Ectodermal cell (in vitro differentiated cells): ENCODE results near the gene ANAPC5.
"Not testable (repeated sequence)": the region's sequence is repeated elsewhere in the genome, so short reads cannot be mapped to it uniquely, and the experiment has no call there.

Source experiments
- H3K27ac ChIP-seq: 2 replicates; pipeline ENCODE4 v1.7.0; 2013; ENCODE audit warnings: mild to moderate bottlenecking, low read depth, low read length; ENCODE audit not compliant: insufficient read depth, poor library complexity, severe bottlenecking
- H3K27me3 ChIP-seq: 2 replicates; pipeline ENCODE4 v1.7.0; 2013; ENCODE audit warnings: mild to moderate bottlenecking, low read length; ENCODE audit not compliant: insufficient read depth, control insufficient read depth, poor library complexity, severe bottlenecking
- H3K36me3 ChIP-seq: one replicate; pipeline ENCODE4 v1.7.0; 2013; ENCODE audit warnings: low read length; ENCODE audit not compliant: control insufficient read depth, insufficient read depth
- H3K4me1 ChIP-seq: one replicate; pipeline ENCODE4 v1.7.0; 2013; ENCODE audit warnings: low read length; ENCODE audit not compliant: control insufficient read depth, insufficient read depth
- H3K4me3 ChIP-seq: 2 replicates; pipeline ENCODE4 v1.7.0; 2013; ENCODE audit warnings: low read depth, low read length, control low read depth; ENCODE audit not compliant: insufficient read depth
- H3K9me3 ChIP-seq: 2 replicates; pipeline ENCODE4 v1.7.0; 2013; ENCODE audit warnings: mild to moderate bottlenecking, low read length, moderate library complexity; ENCODE audit not compliant: control insufficient read depth
- WGBS, 2 experiments: methylation state at CpG; one replicate each; pipeline ENCODE4 v1.1.7; 2013; ENCODE audit warnings: missing lambda C conversion rate in 2 of 2; 5-methylcytosine and 5-hydroxymethylcytosine counted together

Gene ANAPC5

DNA sequence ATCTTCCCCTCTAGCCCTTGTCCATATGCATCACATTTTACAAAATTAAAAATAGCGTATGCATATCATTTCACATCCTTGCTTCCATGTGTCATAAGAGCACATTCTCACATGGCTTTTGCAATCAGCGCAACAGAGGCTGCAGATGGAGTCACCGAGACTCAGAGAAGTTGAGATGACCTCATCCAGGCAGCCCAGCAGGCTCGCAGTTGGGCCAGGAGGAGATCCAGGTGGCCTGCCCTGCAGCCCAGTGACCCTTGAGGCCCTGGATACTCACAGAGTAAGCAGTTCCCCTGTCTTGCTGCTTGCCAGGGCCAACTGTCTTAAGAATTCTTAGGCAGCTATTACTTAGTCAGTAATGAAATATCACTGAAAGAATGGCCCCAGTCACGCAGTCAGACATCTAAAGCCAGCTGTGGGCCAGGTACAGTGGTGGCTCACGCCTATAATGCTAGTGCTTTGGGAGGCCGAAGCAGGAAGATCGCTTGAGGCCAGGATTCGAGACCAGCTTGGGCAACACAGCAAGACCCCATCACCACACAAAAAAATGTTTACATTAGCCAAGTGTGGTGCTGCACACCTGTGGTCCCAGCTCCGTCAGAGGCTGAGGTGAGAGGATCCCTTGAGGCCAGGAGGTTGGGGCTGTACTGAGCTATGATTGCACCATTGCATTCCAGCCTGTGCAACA lies 64.8 kb downstream of the ANAPC5 start:
- 92 to 93% methylated on average over 10 of the region's 10 CpGs for WGBS, 2 experiments
- H3K4me1 ChIP-seq, result no peaks in the 10 kb centered on the region
- no peak overlapping the region for H3K27ac ChIP-seq
- H3K9me3 ChIP-seq, result no peaks in the 10 kb centered on the region
- no peak overlapping the region for H3K4me3 ChIP-seq
- H3K27me3 ChIP-seq, result no peaks in the 10 kb centered on the region
- no peaks in the 10 kb centered on the region for H3K36me3 ChIP-seq

DNA sequence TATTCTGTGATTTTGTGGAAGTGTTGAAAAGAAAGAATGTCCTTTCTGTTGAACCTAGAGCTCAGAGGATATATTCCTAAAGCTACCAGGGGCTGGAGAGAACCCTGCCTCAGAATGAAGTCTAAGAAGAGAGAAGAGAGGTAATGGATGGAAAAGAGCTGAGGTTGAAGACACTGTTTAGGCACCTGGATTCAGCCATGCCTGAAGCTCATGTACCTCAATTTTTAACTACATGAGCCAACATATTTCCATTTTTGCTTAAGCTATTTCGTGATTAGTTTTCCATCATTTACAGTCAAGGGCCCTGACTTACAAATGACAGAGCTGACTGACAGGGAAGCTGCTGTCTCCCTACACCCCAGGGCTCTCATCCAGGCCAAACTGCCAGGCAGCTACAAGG lies 66.4 kb downstream of the ANAPC5 start:
- no peak overlapping the region for H3K4me3 ChIP-seq
- H3K9me3 ChIP-seq, result no peaks in the 10 kb centered on the region
- H3K27ac ChIP-seq, result no peak overlapping the region
- no peaks in the 10 kb centered on the region for H3K36me3 ChIP-seq
- WGBS, 2 experiments, result 94 to 96% methylated on average over 1 of the region's 1 CpG
- no peaks in the 10 kb centered on the region for H3K4me1 ChIP-seq
- no peaks in the 10 kb centered on the region for H3K27me3 ChIP-seq

DNA sequence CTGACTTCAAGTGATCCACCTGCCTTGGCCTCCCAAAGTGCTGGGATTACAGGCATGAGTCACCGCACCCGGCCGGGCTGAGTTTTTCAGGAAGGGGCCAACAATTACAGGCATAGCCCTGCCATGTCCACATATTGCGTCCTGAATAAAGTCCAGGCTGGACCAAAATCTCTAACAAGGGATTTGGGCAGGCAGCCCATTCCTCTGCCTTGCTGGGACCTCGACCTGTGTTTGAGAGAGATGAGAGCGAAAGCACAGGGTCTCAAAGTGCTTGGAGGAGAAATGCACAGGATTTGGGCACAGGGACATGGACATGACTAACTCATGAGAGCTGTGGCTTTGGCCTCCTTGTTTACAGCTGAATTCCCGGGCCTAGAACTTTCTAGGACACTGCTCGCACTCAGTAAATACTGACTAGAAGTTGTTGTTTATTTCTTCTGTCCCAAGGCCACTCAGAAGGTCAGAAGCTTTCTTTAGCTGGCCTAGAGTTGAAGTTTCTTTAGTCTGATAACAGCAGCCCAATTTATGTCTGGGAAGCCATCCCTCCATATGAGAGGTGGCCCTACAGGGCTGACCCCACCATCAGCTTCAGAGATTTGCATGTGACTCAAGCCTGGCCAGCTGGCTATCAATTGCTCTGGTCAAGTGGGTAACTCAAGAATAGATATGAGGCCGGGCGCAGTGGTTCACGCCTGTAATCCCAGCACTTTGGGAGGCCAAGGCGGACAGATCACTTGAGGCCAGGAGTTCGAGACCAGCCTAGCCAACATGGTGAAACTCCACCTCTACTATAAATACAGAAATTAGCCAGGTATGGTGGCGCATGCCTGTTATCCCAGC lies 67.4 kb downstream of the ANAPC5 start:
- Histone ChIP-seq H3K27ac (no peak overlapping the region), H3K27me3 (no peaks in the 10 kb centered on the region), H3K9me3 (no peaks in the 10 kb centered on the region), H3K4me1 (no peaks in the 10 kb centered on the region), H3K36me3 (no peaks in the 10 kb centered on the region), H3K4me3 (no peak overlapping the region)
- 92 to 95% methylated on average over 14 of the region's 14 CpGs for WGBS, 2 experiments

DNA sequence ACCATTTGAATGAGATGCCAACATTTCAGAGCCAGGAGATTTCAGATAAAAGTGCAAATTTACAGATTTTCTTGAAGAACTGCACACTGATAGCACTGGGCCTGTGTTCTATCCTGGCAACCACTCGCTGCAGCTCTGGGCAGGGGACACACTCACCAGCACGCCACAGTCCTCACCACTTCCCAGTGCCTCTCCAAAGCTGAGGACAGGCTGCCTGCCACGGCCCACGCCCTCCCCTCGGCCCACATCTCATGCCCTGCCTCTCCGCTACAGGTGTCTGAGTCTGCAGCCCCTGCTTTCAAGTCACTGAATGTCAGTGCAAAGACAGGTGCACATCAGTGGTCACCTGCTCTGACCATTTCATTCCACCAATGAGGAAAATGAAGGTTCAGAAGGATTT lies 68.4 kb downstream of the ANAPC5 start:
- Histone ChIP-seq H3K9me3 (no peaks in the 10 kb centered on the region), H3K27ac (no peak overlapping the region), H3K27me3 (no peaks in the 10 kb centered on the region), H3K4me1 (no peaks in the 10 kb centered on the region), H3K4me3 (no peak overlapping the region), H3K36me3 (no peaks in the 10 kb centered on the region)
- WGBS, 2 experiments, result 96 to 98% methylated on average over 6 of the region's 6 CpGs

DNA sequence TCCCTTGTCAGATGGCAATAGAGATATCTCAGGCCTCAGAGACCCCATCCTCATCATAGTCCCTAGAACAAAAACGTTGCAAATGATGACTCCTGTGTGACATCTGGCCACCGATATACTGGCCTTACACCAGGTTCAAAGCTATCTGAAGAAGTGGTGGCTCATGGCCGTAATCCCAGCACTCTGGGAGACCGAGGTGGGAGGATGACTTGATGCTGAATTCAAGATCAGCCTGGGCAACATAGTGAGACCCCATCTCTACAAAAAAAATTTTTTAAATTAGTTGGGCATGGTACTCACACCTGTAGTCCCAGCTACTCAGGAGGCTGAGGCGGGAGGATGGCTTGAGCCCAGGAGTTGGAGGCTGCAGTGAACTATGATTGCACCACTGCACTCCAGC lies 68.8 kb downstream of the ANAPC5 start:
- H3K27me3 ChIP-seq, result no peaks in the 10 kb centered on the region
- H3K4me3 ChIP-seq, result no peak overlapping the region
- WGBS, 2 experiments, result 91 to 93% methylated on average over 5 of the region's 5 CpGs
- no peaks in the 10 kb centered on the region for H3K4me1 ChIP-seq
- no peaks in the 10 kb centered on the region for H3K9me3 ChIP-seq
- no peaks in the 10 kb centered on the region for H3K36me3 ChIP-seq
- H3K27ac ChIP-seq, result no peak overlapping the region

DNA sequence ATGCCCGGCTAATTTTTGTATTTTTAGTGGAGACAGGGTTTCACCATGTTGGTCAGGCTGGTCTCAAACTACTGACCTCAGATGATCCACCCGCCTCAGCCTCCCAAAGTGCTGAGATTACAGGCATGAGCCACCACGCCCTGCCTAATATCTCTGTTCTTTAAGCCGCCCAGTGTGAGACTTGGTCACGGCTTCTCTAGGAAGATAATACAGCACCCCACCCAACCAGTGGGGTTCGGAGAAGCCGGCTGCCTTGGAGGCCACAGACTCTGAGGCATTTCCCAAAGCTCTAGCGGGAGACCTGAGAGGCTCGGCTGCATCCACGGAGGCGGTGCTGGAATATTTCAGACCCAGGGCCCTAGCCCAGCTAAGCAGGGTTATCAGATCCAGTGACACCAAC lies 69.3 kb downstream of the ANAPC5 start:
- H3K27me3 ChIP-seq, H3K4me3 ChIP-seq, H3K27ac ChIP-seq, H3K4me1 ChIP-seq, H3K9me3 ChIP-seq, H3K36me3 ChIP-seq: not testable (repeated sequence)
- 93% methylated on average over 11 of the region's 11 CpGs for WGBS, 2 experiments

DNA sequence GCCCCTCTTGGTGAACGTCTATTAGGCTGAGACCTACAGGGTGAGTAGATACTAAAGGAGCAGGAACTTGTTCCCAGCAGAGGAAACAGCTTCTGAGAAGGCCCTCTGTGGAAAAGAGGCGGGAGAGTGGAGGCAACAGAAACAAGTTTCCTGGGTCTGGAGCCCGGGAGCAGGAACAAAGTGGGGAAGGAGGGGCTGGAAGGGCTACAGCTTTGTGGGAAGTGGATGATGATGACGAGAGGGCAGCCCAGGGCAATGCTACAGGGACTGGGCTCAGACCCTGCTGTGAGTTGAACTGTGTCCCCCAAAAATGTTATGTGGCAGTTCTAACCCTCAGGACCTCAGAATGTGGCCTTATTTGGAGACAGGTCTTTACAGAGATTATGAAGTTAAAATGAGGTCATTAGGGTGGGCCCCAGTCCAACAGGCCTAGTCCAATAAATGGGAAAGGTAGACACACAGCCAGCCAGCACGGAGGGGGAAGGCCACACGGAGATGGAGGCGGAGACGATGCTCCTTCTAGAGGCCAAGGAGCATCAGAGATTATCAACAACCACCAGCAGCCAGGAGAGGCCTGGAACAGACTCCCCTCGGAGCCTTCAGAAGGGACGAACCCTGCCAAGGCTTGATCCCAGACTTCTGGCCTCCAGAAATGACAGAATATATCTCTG lies 70.0 kb downstream of the ANAPC5 start:
- 91 to 92% methylated on average over 10 of the region's 10 CpGs for WGBS, 2 experiments
- no peak overlapping the region for H3K4me3 ChIP-seq
- no peaks in the 10 kb centered on the region for H3K9me3 ChIP-seq
- no peaks in the 10 kb centered on the region for H3K27me3 ChIP-seq
- no peaks in the 10 kb centered on the region for H3K4me1 ChIP-seq
- no peak overlapping the region for H3K27ac ChIP-seq
- H3K36me3 ChIP-seq, result no peaks in the 10 kb centered on the region

DNA sequence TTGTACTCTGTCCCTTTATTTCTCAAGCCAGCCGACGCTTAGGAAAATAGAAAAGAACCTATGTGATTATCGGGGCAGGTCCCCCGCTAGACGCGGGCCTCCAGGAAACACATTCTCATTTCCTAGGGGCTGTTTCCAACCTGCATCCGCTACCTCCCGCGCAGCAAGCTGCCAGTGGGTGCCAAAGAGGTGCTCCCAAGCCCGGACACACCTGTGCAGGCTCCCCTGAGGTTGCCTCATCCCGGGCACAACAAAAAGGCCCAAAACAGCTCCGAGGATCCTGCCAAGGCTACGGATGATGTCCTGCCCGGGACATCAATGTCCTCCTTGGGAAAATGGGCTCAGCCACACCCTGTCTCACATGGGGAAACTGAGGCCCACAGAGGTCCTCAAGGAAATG lies 71.1 kb downstream of the ANAPC5 start:
- 86 to 90% methylated on average over 14 of the region's 14 CpGs for WGBS, 2 experiments
- H3K36me3 ChIP-seq, H3K27me3 ChIP-seq, H3K9me3 ChIP-seq, H3K4me1 ChIP-seq, H3K4me3 ChIP-seq, H3K27ac ChIP-seq: not testable (repeated sequence)

DNA sequence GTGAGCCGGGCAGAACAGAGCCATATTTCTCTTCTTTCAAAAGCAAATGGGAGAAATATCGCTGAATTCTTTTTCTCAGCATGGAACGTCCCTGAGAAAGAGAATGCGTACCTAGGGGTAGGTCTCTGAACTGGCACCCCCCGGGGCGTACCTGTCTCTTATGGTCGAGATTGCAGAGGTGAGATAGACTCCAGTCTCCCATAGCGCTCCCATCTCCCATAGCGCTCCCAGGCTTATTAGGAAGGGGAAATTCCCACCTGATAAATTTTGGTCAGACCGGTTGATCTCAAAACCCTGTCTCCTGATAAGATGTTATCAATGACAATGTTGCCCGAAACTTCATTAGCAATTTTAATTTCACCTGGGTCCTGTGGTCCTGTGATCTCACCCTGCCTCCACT lies 71.7 kb downstream of the ANAPC5 start:
- H3K9me3 ChIP-seq, H3K4me1 ChIP-seq, H3K27ac ChIP-seq, H3K36me3 ChIP-seq, H3K27me3 ChIP-seq, H3K4me3 ChIP-seq: not testable (repeated sequence)
- WGBS, 2 experiments, result 85 to 86% methylated on average over 11 of the region's 11 CpGs

DNA sequence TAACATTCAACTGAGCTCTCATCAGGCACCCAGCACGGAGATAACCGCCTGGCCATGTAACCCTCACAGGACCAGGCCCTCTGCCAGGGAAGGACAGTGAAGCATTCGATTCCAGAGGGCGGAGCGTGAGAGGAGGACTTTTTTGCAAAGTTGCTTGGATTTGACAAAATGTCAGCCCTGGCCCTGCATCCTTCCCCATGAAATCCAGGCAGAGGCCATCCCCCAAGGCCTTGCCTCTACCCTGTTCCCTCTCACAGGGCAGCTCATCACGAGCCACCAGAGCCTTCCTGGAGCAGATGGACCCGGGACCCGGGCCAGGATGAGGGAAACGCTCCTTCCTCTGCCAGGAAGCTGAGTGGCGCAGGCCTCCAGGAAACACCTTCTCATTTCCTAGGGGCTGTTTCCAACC lies 72.7 kb downstream of the ANAPC5 start:
- Histone ChIP-seq H3K9me3 (no peaks in the 10 kb centered on the region), H3K4me3 (no peak overlapping the region), H3K36me3 (no peaks in the 10 kb centered on the region), H3K27me3 (no peaks in the 10 kb centered on the region), H3K4me1 (no peaks in the 10 kb centered on the region), H3K27ac (no peak overlapping the region)
- 91 to 92% methylated on average over 10 of the region's 10 CpGs for WGBS, 2 experiments
